Lower lobe of right lung (tissue), 2 donors: Measurements from ENCODE around the gene WASF3. TPM values are rescaled to one million over a fixed set of nuclear protein-coding genes. Genes with fewer than 3 reads are reported as not detected.
"Not testable (repeated sequence)": the region's sequence is repeated elsewhere in the genome, so short reads cannot be mapped to it uniquely, and the experiment has no call there.

Source experiments
- ATAC-seq, 2 donors: fragments of 200-7000 bp; cut with Tn5 transposase; one replicate each; pipeline ENCODE4 v1.9.1; 2020 to 2022; ENCODE audit warnings: mild to moderate bottlenecking in 2 of 2, moderate library complexity in 2 of 2
- DNase-seq: peaks from one replicate; pipeline ENCODE4 v3.0.0-alpha.2; 2020
- H3K27ac ChIP-seq: fragments of 200-600 bp; one replicate; pipeline ENCODE4 v1.8.0; 2022
- H3K27me3 ChIP-seq: fragments of 200-600 bp; one replicate; pipeline ENCODE4 v1.8.0; 2022; ENCODE audit warnings: low read depth
- H3K36me3 ChIP-seq: fragments of 200-600 bp; one replicate; pipeline ENCODE4 v1.8.0; 2022; ENCODE audit warnings: mild to moderate bottlenecking
- H3K4me1 ChIP-seq: fragments of 200-600 bp; one replicate; pipeline ENCODE4 v1.8.0; 2022
- H3K4me3 ChIP-seq: fragments of 200-600 bp; one replicate; pipeline ENCODE4 v1.8.0; 2022; ENCODE audit warnings: mild to moderate bottlenecking
- H3K9me3 ChIP-seq: fragments of 200-600 bp; one replicate; pipeline ENCODE4 v1.8.0; 2022
- CTCF ChIP-seq: fragments of 200-600 bp; IDR thresholded peaks from one replicate; pipeline ENCODE4 v1.8.0; 2022; ENCODE audit warnings: antibody characterized with exemption, mild to moderate bottlenecking
- intact Hi-C: fragments of 100-400 bp; cut with DNase I; formaldehyde crosslinking; loops from one replicate; pipeline ENCODE4 v1.11.0; 2022
- total RNA-seq: library from RNA; stranded (reverse); fragmentation: NEBNext Ultra II Directional; extraction: Animal tissue kit (Norgen Biotek cat#: 25700); gene quantifications from one replicate; pipeline ENCODE4 v1.2.1, GENCODE V29; 2021
- donor health status: DM: no; HTN: yes; CAD: no; lungs with severe emphysema.

Gene WASF3
- total RNA-seq, 1 donor from 2014 or later, result 15.4 TPM

- H3K27me3 ChIP-seq, result no peaks in the 10 kb centered on the region
- peaks cover 16% of the 10 kb centered on the region for H3K9me3 ChIP-seq
- H3K36me3 ChIP-seq, result no peaks in the 10 kb centered on the region
- ATAC-seq (no peak), DNase-seq (no peak)
- intact Hi-C loops, result no loop called here
- H3K27ac ChIP-seq, result no peak overlapping the region
- TF ChIP-seq CTCF, result no peak
- no peaks in the 10 kb centered on the region for H3K4me1 ChIP-seq
- no peak overlapping the region for H3K4me3 ChIP-seq
Measured at GRCh38 chr13:26624572-26624971, 67.1 kb downstream of the WASF3 start.

- intact Hi-C loops, result no loop called here
- no peak for DNase-seq
Measured at GRCh38 chr13:26626271-26626670, 68.8 kb downstream of the WASF3 start.

GRCh38 chr13:26628706-26629105 lies 71.2 kb downstream of the WASF3 start:
- Histone ChIP-seq H3K36me3 (no peaks in the 10 kb centered on the region), H3K4me3 (no peak overlapping the region), H3K9me3 (peaks cover 15% of the 10 kb centered on the region), H3K27ac (no peak overlapping the region), H3K27me3 (no peaks in the 10 kb centered on the region), H3K4me1 (no peaks in the 10 kb centered on the region)
- intact Hi-C loops, result no loop called here
- ATAC-seq (peak; percentile 47 to 62), DNase-seq (no peak)
- no peak for TF ChIP-seq CTCF

More at GRCh38 chr13:26626271-26626670, 68.8 kb downstream of the WASF3 start:
- Histone ChIP-seq H3K27me3 (no peaks in the 10 kb centered on the region), H3K9me3 (peaks cover 16% of the 10 kb centered on the region), H3K27ac (no peak overlapping the region), H3K36me3 (no peaks in the 10 kb centered on the region), H3K4me1 (no peaks in the 10 kb centered on the region), H3K4me3 (no peak overlapping the region)
- no peak for TF ChIP-seq CTCF
- no peak for ATAC-seq

GRCh38 chr13:26629260-26629825 lies 71.9 kb downstream of the WASF3 start:
- no peaks in the 10 kb centered on the region for H3K27me3 ChIP-seq
- intact Hi-C loops, result no loop called here
- ATAC-seq, result peak in 1 of 2 donors; percentile 53

GRCh38 chr13:26635634-26636033 lies 78.2 kb downstream of the WASF3 start:
- intact Hi-C loops, H3K4me1 ChIP-seq, ATAC-seq: not testable (repeated sequence)

More at GRCh38 chr13:26629260-26629825, 71.9 kb downstream of the WASF3 start:
- TF ChIP-seq CTCF, result no peak
- H3K27ac ChIP-seq, result no peak overlapping the region
- DNase-seq, result no peak
- no peaks in the 10 kb centered on the region for H3K36me3 ChIP-seq
- H3K4me1 ChIP-seq, result no peaks in the 10 kb centered on the region
- H3K9me3 ChIP-seq, result peaks cover 9% of the 10 kb centered on the region
- no peak overlapping the region for H3K4me3 ChIP-seq

GRCh38 chr13:26636073-26636472 lies 78.6 kb downstream of the WASF3 start:
- H3K27ac ChIP-seq, H3K9me3 ChIP-seq, H3K4me1 ChIP-seq, H3K4me3 ChIP-seq, intact Hi-C loops, ATAC-seq, DNase-seq, H3K36me3 ChIP-seq, H3K27me3 ChIP-seq: not testable (repeated sequence)

More at GRCh38 chr13:26635634-26636033, 78.2 kb downstream of the WASF3 start:
- not testable (repeated sequence) for H3K27ac ChIP-seq, H3K4me3 ChIP-seq, H3K36me3 ChIP-seq, H3K27me3 ChIP-seq, DNase-seq, H3K9me3 ChIP-seq
